GM12875 (cell line): ENCODE results near the gene OR1L8.

Source experiments
- H3K4me3 ChIP-seq: one replicate; pipeline ENCODE4 v1.5.1; 2011; ENCODE audit warnings: low read depth, low read length, control low read depth
- TF ChIP-seq, protein P1 (sequence below): IDR thresholded peaks from 2 replicates; pipeline ENCODE4 v1.5.1; 2011; ENCODE audit warnings: low read depth, mild to moderate bottlenecking, control low read depth, inconsistent platforms, low read length, moderate library complexity, borderline replicate concordance; ENCODE audit not compliant: insufficient read depth

Gene OR1L8

DNA sequence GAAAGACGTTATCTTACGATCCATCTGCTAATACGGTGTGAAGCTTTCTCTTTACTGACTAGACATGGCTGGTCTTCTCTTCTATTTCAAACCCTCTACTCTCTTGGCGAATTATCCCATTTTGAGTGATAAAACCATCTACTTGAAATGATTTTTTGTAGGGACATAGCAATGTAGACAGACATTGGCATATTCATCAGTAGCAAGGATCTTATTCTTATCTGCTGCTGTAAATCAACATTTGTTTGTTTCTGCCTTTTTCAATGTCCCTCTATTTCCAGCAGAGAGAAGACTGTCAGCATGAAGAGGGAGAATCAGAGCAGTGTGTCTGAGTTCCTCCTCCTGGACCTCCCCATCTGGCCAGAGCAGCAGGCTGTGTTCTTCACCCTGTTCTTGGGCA is 64.3 kb downstream of the OR1L8 start, which contains the start of gene OR1J4:
OR1J4 (plus strand) TSS at position 301 of the 400 bp plus-strand sequence; CDS start at position 301, 0 bp downstream.
- TF ChIP-seq, protein P1, sequence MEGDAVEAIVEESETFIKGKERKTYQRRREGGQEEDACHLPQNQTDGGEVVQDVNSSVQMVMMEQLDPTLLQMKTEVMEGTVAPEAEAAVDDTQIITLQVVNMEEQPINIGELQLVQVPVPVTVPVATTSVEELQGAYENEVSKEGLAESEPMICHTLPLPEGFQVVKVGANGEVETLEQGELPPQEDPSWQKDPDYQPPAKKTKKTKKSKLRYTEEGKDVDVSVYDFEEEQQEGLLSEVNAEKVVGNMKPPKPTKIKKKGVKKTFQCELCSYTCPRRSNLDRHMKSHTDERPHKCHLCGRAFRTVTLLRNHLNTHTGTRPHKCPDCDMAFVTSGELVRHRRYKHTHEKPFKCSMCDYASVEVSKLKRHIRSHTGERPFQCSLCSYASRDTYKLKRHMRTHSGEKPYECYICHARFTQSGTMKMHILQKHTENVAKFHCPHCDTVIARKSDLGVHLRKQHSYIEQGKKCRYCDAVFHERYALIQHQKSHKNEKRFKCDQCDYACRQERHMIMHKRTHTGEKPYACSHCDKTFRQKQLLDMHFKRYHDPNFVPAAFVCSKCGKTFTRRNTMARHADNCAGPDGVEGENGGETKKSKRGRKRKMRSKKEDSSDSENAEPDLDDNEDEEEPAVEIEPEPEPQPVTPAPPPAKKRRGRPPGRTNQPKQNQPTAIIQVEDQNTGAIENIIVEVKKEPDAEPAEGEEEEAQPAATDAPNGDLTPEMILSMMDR: no peak
- no peak within 1 kb of the TSS for H3K4me3 ChIP-seq

DNA sequence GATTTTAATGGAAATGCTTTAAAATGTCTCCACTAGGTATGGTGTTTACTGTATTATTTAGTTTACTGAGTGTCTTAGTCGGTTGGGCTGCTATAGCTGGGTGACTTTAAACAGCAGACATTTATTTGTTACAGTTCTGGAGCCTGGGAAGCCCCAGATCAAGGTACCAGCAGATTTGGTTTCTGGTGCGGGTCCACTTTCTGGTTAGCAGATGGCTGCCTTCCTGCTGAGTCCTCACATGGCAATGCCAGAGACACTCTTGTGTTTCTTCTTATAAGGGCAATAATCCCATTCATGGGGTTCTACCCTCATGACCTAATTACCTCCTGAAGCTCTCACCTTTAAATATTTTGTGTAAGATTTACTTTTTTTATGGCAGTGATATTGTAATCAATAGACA is 65.0 kb downstream of the OR1L8 start:
- H3K4me3 ChIP-seq: no peak overlapping the region
- TF ChIP-seq, protein P1: no peak
